SKM-1 (cell line): Measurements from ENCODE around the gene ZMYM2.

Experiments
- DNase-seq: peaks from one replicate; lab custom pipeline; 2025; ENCODE audit not compliant: unreplicated experiment; lab: John Stamatoyannopoulos, UW

The ZMYM2 gene

GRCh38 chr13:20131057-20131832 lies 172.7 kb downstream of the ZMYM2 start:
- DNase-seq: no peak

GRCh38 chr13:20132052-20132634 lies 173.6 kb downstream of the ZMYM2 start:
- no peak for DNase-seq

GRCh38 chr13:20134732-20135131 lies 176.2 kb downstream of the ZMYM2 start:
- no peak for DNase-seq

DNA sequence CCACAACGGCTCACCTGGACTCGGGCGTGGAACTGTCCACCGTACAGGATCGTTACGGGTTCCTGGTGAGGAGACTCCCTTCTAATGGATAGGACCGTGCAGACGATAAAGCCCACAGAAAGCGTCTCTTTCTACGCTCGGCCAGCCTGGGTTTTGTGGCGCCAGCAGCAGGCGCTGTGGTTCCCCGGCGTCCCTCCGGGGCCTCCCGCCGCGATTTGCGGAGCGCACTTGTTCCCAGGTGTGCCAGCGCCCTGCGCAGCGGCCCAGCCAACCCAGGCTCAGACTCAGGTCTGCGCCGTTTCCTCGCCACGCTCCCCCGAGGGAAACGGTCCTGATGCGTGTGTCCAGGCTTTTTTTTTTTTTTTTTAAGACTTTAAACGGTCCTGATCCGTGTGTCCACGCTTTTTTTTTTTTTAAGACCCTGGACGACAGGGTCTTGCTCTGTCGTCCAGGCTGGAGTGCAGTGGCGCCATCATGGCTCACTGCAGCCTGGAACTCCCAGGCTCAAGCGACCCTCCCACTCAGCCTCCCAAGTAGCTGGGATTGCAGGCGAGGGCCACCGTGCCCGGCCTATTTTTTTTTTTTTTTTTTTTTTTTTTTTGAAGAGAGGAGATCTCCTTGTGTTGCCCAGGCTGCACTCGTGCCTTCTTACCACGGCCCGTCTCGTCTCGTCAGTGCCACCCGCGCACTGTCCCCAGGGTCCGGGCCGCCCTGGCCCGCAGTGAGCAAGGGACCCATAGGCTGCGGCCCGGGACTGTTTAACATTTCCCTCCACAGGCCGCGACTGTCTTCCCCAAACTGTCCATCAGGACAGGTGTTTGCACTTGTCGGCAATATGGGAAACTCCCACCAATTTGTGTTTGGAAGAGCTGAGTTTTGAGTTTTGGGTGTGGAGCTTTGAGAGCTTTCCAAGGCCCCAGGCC lies 178.5 kb downstream of the ZMYM2 start:
- DNase-seq: no peak

DNA sequence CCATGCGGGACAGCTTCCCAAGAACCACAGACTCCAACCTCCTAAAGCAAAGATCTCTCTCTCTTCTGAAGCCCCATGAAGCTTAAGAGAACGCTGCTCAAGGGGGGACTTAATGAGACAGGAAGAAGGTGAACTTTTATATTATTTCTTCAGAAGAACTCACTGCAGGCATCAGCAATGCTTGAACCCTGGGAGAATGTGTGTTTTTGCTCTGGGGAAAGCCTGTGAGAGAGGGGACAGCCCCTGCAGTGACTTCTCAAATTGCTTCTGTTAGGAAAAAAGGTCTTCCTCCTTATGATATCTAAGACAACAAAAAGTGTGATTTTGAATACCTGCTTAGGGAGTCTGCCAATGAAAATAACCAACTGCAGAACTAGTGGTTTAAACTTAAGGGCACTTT lies 179.3 kb downstream of the ZMYM2 start:
- DNase-seq: no peak

GRCh38 chr13:20140487-20140886 lies 182.0 kb downstream of the ZMYM2 start:
- no peak for DNase-seq
